GM12873 (cell line): ENCODE data around the gene CDH22.

ENCODE experiments used
- CTCF ChIP-seq: IDR thresholded peaks from 2 replicates; pipeline ENCODE4 v1.5.1; 2012; ENCODE audit warnings: low read depth, mild to moderate bottlenecking, moderate library complexity, low read length, control low read depth; ENCODE audit not compliant: insufficient read depth; ENCODE audit errors: missing control alignments

Gene CDH22

GRCh38 chr20:46349035-46349741 lies 40.9 kb upstream of the CDH22 start:
- peak; percentile 86 for TF ChIP-seq CTCF

DNA sequence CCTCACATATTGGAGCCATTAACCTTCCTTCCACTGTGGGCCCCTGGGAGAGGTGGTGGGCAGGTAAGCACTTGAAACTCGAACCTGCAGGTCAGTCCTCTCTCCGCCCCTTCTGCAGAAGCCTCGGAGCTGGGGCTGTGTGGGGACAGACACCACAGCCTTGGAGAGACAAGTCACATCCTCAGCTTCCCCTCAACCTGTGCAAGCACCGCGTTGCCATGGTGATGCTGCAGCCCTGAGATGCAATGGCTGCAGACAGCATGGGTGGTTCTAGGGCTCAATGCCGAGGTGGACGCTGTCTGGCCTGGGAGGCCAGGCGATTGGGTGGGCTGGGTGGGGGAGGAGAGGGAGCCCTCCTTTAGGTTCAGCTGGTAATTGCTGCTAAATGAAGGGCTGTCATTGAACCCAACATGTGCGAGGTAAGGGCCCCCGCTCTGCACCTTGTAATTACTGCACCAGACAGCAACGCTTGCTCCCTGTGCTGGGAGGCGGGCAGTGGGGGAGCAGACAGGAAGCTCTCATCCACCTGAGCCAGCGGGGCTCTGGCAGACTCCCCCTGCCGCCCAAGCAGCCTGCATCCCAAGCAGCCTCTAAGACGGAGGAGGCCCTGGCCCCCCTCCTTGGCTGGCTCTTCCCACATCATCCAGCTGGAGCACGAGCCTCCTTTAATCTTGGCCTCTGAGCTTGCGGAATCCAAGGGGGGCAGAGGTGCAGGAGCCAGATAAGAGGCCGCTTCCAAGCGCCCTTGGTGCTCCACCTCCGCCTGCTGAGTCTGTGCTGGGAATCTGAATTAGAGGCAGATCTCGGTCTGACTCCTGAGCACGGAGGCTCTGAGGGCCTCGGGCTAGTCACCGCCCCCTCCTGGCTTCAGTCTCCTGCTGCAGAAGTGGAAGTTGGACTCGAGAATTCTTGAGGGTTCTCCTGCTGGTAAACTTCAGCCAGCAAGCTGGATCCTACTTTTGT lies 39.8 kb upstream of the CDH22 start:
- no peak for TF ChIP-seq CTCF

GRCh38 chr20:46346770-46347169 lies 38.5 kb upstream of the CDH22 start:
- no peak for TF ChIP-seq CTCF

DNA sequence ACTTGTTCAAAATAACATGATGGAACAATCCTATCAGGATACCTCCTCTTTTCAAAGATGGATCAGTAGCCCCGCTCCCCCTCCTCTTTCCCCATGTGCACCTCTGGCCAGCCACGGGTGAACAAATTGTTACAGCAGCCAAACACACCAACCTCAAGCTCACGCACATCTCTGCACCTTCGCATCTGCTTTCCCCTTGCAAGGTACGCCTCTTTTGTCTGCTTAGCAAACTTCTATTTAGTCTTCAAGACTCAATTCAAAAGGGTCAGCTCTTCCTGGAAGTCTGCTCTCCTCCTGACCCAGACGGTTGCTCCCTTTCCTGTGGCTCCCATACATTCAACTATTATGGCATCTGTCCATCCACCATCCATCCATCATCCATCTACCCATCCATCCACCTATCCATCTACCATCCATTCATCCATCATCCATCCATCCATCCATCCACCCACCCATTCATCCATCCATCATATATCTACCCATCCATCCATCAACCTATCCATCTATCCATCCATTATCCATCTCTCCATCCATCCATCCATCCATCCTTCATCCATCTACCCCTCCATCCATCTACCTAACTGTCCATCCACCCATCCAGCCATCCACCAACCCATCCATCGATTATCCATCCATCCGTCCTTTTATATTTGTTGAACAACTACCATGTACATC lies 36.3 kb upstream of the CDH22 start:
- TF ChIP-seq CTCF = no peak

DNA sequence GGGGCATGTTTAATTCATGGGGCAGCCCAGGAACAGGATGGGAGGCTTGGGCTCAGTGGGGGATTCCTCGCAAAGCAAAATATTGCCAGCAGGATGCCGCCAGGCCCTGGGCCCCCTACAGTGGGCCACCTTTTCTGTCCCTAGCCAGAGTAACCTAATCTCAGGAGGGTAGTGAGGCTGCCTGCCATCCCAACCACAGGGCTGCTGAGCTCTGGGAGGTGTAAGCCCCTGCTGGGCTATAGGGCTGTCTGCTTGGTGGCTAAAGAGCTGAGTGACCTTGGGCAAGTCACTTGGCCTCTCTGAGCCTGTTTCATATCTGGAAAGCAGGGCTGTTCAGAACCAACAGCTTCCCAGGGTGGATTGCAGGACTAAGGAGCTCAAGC lies 35.7 kb upstream of the CDH22 start:
- TF ChIP-seq CTCF = no peak

DNA sequence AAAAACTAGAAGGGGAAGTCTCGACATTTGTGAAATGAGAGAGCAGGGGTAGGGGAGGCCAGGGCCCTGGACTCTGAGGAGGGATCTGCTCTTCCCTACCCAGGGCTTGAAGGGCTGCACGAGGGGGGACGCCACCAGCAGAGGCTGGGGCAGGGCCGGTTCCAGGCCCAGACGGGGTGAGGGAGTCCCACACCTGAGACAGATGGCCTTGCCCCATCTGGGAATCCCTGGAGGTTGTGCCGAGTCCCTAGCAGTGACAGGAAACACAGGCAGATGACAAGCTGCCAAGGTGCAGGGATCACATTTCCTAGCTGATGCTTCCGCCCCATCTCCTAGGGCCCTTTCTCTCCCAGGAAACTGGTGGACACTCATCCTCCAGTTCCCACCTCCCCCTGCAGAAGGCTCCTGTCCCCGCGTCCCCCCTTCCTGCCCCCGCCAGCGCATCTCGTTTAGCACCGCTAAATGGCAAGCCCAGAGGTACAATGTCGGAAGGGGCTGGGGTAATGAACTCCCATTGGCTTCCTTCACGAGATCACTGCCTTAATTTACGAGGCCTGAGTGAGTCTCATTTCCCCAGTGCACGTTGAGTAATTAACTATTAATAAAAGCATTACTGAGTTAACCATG lies 35.2 kb upstream of the CDH22 start:
- TF ChIP-seq CTCF = no peak
